NCI-H2107 (cell line): Measurements from ENCODE around the gene CDK18.

Source experiments
- DNase-seq: peaks from one replicate; lab custom pipeline; 2025; lab: John Stamatoyannopoulos, UW

The CDK18 gene

DNA sequence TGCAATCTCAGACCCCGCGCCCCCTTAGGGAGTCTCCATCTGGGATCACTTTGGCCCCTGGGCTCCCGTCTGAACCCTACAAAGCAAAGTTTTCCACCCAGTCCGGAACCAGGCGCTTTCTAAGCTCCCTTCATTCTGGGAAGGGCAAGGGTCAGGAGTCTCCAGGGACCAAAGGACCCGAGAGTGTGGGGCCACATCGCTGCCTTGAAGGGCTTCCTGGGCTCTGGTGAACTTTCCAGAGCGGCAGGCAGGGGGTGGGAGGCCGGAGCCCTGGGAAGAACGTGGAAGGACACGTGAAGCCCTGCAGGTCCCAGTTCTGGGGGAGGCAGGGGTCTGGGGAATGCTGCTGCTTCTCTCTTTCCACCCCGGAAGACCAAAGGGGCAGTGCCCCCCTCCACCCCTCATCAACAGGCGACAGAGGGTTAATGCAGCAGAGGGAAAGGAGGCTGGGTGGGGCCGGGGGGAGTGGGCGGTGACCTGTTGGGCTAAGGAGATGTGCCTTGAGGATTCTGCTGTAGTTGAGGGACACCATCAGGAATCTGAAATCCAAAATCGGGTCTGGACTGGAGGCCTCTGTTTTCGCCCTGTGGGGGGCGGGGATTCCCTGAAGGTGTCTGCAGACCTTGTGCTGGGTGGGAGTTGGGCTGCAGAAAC, 734 bp downstream of the CDK18 start:
- no peak for DNase-seq

- DNase-seq: no peak
Measured at GRCh38 chr1:205505791-205506190, 1.3 kb downstream of the CDK18 start.

DNA sequence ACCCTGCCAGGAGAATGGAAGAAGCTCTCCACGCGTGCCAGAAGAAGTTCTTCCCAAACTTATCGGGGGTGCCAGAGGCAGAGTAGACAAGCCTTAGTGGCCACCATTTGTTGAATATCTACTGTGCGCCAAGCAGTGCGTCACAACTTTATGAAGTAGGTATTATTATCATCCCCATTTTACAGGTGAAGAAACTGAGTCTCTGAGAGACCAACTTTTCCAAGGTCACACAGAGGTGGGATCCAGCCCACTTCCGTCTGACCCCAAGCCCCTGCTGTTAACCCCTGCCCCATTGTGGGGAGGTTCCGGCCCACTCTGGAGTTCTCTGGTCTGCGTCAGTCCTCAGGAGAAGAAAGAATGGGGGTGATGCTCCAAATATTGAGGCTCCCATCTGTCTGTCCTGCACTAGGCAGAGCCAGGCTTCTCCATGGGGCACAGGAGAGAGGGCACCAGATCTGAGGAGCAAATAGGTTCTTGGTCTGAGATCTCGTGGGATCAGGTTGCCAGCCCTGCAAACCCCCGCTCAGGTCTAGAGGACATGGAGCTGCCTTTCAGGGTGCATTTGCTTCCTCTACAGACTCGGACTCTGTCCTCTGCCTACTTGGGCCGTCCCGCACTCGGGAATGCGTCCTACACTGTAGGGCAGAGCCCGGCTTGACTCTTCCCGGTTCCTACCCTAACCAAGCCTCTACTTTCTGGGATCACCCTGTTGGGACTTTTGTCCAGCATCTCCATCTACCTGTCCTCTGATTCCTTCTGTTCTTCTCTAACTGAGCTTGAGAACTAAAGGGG, 2.1 kb downstream of the CDK18 start:
- DNase-seq: no peak

GRCh38 chr1:205508227-205508714, 3.8 kb downstream of the CDK18 start:
- no peak for DNase-seq

DNA sequence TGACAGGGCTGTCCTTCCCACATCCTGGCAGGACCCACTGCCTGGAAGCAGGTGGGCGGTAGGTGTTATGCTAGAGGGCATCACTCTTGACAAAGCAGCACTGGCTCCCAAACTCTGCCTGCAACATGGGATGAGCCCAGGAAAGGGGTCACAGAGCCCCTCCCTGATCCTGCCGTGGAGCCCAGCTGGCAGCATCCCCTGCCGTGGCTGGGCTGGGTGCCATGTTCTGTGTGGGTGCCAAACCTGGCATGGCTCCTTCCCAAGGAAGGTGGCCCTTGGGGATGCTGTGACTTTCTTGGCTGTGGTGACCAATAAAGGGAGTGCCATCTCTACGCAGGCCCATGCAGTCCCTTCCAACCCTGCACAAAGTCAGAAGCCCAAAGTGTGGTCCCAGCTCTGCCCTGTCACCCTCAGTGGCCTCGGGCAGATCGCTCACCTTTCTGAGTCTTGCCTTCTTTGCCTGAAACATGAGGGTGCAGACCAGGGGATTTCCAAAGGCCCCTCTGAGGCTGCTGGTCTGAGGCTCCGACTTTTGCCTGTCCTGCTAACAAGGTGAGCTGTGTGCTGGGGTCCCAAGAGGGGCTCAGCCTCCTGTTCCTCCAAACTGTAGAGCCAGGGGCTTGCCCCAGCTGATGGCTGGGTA, 6.0 kb downstream of the CDK18 start:
- no peak for DNase-seq

DNA sequence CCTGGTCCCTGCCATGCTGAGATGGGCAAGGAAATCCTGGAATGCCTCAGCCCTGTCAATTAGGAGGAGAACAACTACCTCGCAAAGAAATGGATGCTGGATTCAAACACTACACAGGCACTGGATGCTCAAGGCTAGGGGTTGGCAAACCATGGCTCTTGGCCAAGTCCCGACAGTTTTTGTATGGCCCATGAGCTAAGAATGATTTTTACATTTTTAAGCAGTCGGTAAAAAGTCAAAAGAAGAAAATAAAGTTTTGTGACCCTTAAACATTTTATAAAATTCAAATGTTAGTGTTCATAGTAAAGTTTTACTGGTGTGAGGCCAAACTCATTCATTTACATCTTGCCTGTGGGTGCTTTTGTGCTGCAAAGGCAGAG, 6.5 kb downstream of the CDK18 start:
- DNase-seq: no peak

GRCh38 chr1:205512059-205513045, 7.9 kb downstream of the CDK18 start:
- DNase-seq: no peak

DNA sequence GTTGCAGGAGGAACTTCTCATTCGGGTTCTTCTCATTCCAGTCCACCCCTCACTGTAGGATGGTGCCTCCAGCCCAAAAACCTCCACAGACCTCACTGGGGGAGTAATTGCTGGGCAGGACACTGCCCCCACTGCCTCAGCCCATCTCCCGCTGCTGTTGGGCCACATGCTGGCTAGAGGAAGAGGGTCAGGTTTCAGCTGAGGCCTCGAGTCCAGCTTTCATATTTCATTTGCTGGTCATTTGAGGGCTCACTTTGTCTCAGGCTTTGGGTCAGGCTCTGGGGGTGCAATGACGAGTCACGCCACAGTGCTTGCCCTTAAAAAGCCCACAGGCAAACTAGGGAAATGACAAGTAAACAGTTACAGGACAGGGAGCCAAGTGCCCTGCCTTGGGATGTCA, 9.3 kb downstream of the CDK18 start:
- no peak for DNase-seq

DNA sequence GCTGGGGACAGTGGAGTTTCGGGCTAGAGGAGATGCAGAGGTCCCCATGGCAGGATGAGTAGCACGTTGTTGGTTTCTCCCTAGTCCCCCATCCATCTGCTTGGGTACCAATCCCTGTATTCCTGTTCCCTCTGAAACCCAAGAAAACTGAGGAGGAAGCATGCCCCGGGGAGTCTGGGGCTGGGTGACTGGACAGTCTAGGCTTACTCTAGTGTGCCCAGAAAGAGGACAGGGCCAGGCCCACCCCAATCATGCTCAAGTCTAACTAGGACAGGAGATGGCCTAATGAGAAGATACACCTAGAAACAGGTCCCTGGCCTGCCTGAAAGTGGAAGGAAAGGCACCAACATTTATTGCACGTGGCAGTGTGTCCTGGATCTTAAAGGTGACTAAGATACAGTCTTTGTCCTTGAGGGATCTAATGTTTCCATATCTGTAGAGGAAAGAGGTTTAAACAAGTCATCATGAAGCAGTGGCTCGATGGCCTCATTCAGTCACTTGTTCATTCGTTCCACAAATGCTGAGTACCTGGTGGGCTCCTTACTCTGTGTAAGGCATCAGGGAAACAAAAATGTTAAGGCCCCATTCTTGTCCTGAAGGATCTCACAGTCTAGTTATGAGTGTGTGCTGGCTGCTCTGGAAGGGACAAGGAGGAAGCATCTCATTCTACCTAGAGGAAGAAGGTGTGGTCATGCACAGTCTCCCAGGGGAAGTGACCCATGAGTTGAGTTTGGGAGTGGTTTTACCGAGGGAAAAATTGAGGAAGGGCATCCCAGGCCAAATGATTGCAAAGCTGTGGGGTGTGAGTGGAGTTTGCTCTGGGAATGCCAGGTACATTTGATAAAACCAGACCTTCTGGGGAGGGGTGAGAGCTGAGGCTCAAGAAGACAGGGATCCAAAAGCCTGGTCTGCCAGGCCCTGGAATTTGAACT, 10.0 kb downstream of the CDK18 start:
- DNase-seq: no peak

DNA sequence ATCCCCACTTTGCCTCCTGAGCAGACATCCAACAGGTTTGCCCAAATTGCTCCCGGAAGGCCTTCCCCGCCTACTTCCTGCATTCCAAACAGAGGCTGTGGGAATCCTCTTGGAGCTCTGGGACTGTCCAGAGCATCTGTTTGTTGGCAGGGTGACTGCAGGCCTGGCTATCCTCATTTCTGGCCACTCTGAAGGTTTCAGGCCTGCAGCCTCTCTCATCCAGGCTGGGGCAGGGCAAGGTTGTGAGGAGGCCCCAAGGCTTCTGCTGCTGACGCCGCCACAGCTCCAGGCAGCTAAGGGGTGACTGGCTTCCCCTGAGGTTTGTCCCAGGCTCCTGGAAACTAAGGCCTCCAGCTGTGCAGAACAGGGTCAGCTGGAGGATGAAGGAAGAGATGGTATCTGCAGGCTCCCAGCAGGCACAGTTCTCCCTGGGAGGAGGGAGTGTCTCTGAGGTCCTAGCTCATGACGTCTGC, 11.3 kb downstream of the CDK18 start:
- DNase-seq: no peak

GRCh38 chr1:205516362-205516761, 11.9 kb downstream of the CDK18 start:
- DNase-seq: no peak

DNA sequence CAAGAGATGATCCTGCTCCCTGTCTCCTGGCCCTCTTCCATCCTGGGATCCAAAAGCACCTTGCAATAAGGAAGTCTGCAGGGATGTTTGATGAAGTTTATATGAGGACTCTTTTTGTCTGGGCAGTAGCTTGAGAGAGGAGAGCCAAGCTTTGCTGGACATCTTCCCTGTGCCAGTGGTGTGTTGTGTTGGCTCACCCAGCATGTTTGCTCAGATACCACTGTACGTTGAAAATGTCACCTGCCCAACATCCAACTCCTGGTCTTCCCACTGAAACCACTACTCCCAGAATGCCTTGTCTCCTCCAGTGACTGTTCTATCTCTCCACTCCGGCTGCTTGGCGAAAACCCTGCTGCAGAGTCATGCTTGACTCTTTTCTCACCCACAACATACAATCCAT, 12.8 kb downstream of the CDK18 start:
- DNase-seq: no peak

DNA sequence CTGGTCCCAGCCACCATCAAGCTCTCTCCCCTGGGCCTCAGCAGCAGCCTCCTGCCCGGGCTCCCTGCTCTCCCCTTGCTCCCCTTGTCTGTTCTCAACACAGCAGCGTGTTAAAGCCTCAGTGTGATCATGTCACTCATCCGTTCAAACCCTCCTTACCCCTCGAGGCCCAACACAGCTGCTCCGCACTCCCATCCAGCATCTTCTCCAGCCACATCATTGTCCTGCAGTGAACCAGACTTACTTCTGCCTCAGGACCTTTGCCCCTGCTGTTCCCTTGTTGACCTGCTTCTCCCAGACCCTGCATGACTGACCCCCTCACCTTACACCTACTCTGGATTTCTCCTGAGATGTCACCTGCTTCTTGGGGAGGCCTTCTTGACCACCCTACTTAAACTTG, 13.3 kb downstream of the CDK18 start:
- no peak for DNase-seq

DNA sequence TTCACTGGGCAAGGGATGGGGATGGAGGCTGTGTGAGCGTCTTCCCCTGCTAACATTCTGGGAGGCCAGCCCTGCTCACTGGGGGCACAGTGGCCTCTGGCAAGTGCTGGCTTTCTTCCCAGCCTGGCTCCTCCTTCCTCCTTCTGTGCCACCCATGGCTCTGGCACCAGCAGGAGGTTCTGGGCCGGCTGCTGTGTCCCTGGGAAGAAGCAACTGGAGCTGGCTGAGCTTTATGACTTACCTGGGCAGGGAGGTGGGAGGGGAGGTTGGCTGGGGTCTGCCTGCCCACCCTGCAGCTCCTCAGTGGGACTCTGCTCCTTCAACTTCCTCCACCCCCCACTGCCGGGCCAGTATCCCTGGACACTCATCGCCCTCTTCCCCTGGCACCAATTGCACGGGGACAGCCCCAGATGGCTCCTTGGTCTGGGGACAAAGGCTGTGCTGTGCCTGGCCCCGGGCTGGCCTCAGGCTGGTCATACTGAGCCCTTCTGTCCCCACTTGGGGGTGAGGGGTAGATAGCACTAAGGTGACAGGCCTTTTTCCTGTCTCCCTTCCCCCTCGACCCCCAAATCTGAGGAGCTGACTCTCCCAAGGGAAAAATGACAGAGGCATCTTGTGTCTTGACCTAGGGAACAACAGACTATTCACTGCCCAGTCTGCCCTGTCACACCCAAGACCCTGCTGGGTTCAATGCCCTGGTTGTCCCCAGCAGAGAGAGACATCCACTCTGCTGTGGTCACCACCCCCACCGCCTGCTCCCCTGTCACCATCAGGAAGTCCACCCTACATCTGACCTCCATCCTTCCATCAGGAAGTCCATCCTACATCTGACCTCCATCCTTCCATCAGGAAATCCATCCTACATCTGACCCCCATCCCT, 14.4 kb downstream of the CDK18 start:
- no peak for DNase-seq

DNA sequence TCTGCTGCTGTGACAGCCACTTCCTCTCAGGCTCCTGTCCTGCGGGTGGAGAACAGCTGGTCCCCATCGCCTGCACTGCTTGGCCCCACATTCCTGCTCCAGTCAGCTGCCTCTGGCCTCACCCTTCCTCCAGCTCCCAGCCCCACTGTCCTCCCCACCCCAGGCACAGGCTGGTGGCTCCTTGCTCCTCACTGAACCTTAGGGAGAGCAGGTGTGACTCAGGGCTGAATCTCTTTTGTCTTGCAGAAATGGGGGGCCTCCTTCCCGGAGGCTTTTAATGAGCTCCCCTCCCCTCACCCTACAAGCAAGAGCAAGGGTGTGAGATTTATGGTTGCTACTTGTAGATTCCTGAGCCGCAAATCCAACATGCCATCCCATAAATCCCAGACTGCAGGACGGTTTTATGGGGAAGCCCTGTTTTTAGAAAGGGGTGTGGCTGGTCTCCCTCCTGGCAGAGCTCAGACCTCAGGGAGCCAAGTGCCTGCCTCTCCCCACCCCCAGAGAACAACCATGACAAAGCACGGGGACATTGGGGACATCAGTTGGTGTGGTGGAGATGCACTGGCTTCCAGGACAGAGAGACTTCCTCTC, 15.2 kb downstream of the CDK18 start:
- no peak for DNase-seq

- no peak for DNase-seq
Measured at GRCh38 chr1:205520709-205521108, 16.2 kb downstream of the CDK18 start.

DNA sequence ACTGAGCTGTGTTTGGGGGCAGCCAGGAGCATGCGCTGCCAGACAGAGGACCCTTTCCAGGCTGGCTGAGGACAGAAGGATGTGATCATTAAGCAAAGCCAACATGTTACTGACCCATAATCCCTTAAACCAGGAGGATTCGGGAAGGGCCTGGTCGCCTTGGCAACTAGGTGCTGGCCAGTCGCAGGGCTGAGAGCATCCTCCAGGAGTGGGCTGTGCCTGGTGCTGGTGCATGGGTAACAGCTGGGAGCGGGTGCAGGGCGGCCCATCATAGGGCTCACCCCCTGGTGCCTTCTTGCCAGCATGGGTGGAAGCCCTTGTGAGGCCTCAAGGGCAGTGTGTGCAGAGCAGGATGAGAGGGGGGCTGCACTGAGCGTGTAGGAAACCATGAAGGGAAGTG, 17.2 kb downstream of the CDK18 start:
- no peak for DNase-seq

GRCh38 chr1:205522692-205523091, 18.2 kb downstream of the CDK18 start:
- DNase-seq: no peak

DNA sequence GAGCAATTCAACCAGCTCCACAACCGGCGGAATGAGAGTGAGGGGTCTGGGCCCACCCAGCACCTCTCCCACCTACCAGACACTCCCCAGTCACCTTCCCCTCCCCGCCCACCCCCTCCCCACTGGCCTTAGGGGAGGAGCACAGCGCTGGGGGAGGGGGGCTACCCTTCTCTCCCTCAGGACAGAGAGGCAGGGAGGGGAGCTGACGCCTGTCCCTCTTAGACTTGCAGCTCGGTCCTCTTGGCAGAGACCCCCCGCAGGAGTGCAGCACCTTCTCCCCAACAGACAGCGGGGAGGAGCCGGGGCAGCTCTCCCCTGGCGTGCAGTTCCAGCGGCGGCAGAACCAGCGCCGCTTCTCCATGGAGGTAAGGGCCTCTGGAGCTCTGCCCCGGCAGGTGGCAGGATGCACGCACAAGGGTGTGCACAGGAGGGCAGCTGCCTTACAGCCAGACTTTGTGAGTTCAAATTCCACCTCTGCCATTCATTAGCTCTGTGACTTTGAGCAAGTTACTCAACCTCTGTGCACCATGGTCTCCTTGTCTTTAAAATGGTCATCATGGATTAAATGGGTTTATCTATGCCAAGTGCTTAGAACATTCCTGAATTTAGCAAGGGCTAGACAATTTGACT, 18.9 kb downstream of the CDK18 start:
- DNase-seq: no peak
